HFFc6 (cell line): Measurements from ENCODE around the gene RALGPS1. TPM values are rescaled to one million over a fixed set of nuclear protein-coding genes. Genes with fewer than 3 reads are reported as not detected.

Source experiments
- DNase-seq: peaks from one replicate; pipeline ENCODE4 v3.0.0-alpha.2; 2018
- H3K27ac Mint-ChIP-seq: 2 replicates; pipeline ENCODE4 v1.8.0; 2020; ENCODE audit warnings: mild to moderate bottlenecking, mixed read lengths
- H3K27me3 Mint-ChIP-seq: 2 replicates; pipeline ENCODE4 v1.8.0; 2021; ENCODE audit warnings: mild to moderate bottlenecking, moderate library complexity, mixed read lengths; ENCODE audit not compliant: insufficient read depth
- H3K36me3 Mint-ChIP-seq: 2 replicates; pipeline ENCODE4 v1.8.0; 2021; ENCODE audit warnings: low read depth, mixed read lengths
- H3K4me1 Mint-ChIP-seq: 2 replicates; pipeline ENCODE4 v1.8.0; 2020; ENCODE audit warnings: low read depth, mixed read lengths
- H3K4me3 Mint-ChIP-seq: 2 replicates; pipeline ENCODE4 v1.8.0; 2020; ENCODE audit warnings: mild to moderate bottlenecking, moderate library complexity, mixed read lengths
- H3K9me3 Mint-ChIP-seq: 2 replicates; pipeline ENCODE4 v1.8.0; 2020; ENCODE audit warnings: mild to moderate bottlenecking, mixed read lengths
- CTCF ChIP-seq: fragments of 200-600 bp; sonication (generic); IDR thresholded peaks from 2 replicates; pipeline ENCODE4 v1.5.0; 2021; ENCODE audit warnings: antibody characterized with exemption, mild to moderate bottlenecking
- total RNA-seq, 6 experiments: library from RNA; stranded (reverse); fragmentation: NEBNext Ultra II Directional; extraction: Animal tissue kit (Norgen Biotek cat#: 25700); gene quantifications; 2 replicates in 1 of 6; 3 replicates in 5 of 6; pipeline ENCODE4 v1.2.3, GENCODE V29; 2021

Gene RALGPS1
- total RNA-seq, 6 experiments from 2014 or later: 0.68 to 1.6 (median 1.1) TPM

GRCh38 chr9:127182901-127183746 is 268.5 kb downstream of the RALGPS1 start:
- Mint-ChIP-seq H3K9me3 (no peaks in the 10 kb centered on the region), H3K36me3 (no peaks in the 10 kb centered on the region), H3K4me3 (no peak overlapping the region), H3K27ac (no peak overlapping the region), H3K27me3 (peaks cover 6% of the 10 kb centered on the region), H3K4me1 (peaks cover 35% of the 10 kb centered on the region)
- no peak for DNase-seq
- TF ChIP-seq CTCF: no peak

- peaks cover 41% of the 10 kb centered on the region for H3K4me1 Mint-ChIP-seq
- H3K4me3 Mint-ChIP-seq: no peak overlapping the region
- TF ChIP-seq CTCF: no peak
- H3K36me3 Mint-ChIP-seq: no peaks in the 10 kb centered on the region
- no peak overlapping the region for H3K27ac Mint-ChIP-seq
- H3K27me3 Mint-ChIP-seq: peaks cover 2% of the 10 kb centered on the region
- H3K9me3 Mint-ChIP-seq: no peaks in the 10 kb centered on the region
- no peak for DNase-seq
These were observed 269.4 kb downstream of the RALGPS1 start for GRCh38 chr9:127183814-127184582.

DNA sequence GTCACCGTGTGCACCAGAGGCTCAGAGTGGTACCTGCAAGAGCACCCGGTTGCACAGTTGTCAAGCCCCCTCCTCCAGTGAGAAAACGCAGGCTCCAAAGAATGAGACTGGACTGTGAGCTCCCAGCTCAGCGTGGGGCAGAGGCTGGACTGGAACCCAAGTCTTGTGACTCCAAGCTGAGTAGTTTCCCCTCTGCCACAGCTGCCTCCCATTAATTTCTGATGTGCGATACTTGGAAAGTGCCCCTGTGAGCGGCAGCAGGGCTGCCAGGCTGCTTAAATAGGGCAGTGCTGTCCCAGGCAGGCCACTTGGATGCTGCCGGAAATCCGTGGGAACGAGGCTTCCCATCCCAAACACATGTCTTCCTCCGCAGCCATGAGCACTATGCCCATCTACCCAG is 270.1 kb downstream of the RALGPS1 start:
- no peak for DNase-seq
- no peak for TF ChIP-seq CTCF
- Mint-ChIP-seq H3K36me3 (no peaks in the 10 kb centered on the region), H3K9me3 (no peaks in the 10 kb centered on the region), H3K4me1 (peaks cover 43% of the 10 kb centered on the region), H3K27me3 (peaks cover 2% of the 10 kb centered on the region; the same call in 1 of the 2 replicates), H3K27ac (no peak overlapping the region), H3K4me3 (no peak overlapping the region)

DNA sequence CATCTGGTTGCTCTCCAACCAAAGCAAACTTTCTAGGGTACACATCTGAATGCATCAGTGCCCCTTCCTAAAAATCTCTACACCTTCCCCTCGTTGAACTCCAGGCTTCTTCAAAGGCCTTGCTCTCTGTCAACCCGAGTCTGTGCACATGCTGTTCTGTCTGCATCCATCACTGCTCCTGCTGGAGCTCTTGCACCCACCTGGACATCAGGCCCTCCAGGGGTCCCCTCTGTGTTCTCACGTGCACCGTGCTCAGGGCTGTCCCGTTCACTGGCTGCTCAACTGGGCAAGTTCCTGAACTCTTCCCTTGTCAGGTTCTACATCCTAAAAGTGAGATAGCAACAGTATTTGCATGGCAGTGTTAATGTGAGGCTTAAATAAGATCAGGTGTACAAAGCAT is 270.6 kb downstream of the RALGPS1 start:
- no peak overlapping the region for H3K27ac Mint-ChIP-seq

More for the DNA sequence above, 270.6 kb downstream of the RALGPS1 start:
- peaks cover 43% of the 10 kb centered on the region for H3K4me1 Mint-ChIP-seq
- H3K9me3 Mint-ChIP-seq: no peaks in the 10 kb centered on the region
- H3K4me3 Mint-ChIP-seq: no peak overlapping the region
- TF ChIP-seq CTCF: no peak
- H3K27me3 Mint-ChIP-seq: peaks cover 2% of the 10 kb centered on the region; the same call in 1 of the 2 replicates
- no peak for DNase-seq
- H3K36me3 Mint-ChIP-seq: no peaks in the 10 kb centered on the region
